Smooth muscle cell (in vitro differentiated cells): ENCODE results near the gene TOPAZ1. TPM values are rescaled to one million over a fixed set of nuclear protein-coding genes. Genes with fewer than 3 reads are reported as not detected.
A peak's percentile ranks its signal among the peaks of the same experiment; 100 is the strongest.

ENCODE experiments used
- DNase-seq: peaks from one replicate; lab custom pipeline; 2025; ENCODE audit not compliant: unreplicated experiment; lab: John Stamatoyannopoulos, UW
- H2AFZ ChIP-seq: fragments of 200-600 bp; sonication (generic); 2 replicates; pipeline ENCODE4 v1.6.0; 2016; ENCODE audit warnings: antibody characterized with exemption, low read depth, mild to moderate bottlenecking
- H3F3A ChIP-seq: fragments of 200-600 bp; sonication (generic); 2 replicates; pipeline ENCODE4 v1.6.0; 2017; ENCODE audit warnings: antibody characterized with exemption, low read depth
- H3K27ac ChIP-seq: fragments of 200-600 bp; sonication (generic); 2 replicates; pipeline ENCODE4 v1.5.1; 2016; ENCODE audit warnings: low read depth, mild to moderate bottlenecking
- H3K27me3 ChIP-seq: fragments of 200-600 bp; sonication (generic); 2 replicates; pipeline ENCODE4 v1.6.1; 2016; ENCODE audit warnings: low read depth, mild to moderate bottlenecking
- H3K36me3 ChIP-seq: fragments of 200-600 bp; sonication (generic); 2 replicates; pipeline ENCODE4 v1.5.1; 2016; ENCODE audit warnings: low read depth
- H3K4me1 ChIP-seq: fragments of 200-600 bp; sonication (generic); 2 replicates; pipeline ENCODE4 v1.5.1; 2016; ENCODE audit warnings: low read depth
- H3K4me2 ChIP-seq: fragments of 200-600 bp; sonication (generic); 2 replicates; pipeline ENCODE4 v1.6.0; 2016; ENCODE audit warnings: mild to moderate bottlenecking
- H3K4me3 ChIP-seq: fragments of 200-600 bp; sonication (generic); 2 replicates; pipeline ENCODE4 v1.5.1; 2016; ENCODE audit warnings: mild to moderate bottlenecking
- H3K79me2 ChIP-seq: fragments of 200-600 bp; sonication (generic); 2 replicates; pipeline ENCODE4 v1.6.0; 2016; ENCODE audit warnings: low read depth, mild to moderate bottlenecking
- H3K9ac ChIP-seq: fragments of 200-600 bp; sonication (generic); 2 replicates; pipeline ENCODE4 v1.6.0; 2016; ENCODE audit warnings: low read depth
- H3K9me3 ChIP-seq: fragments of 200-600 bp; sonication (generic); replicated peaks from 2 replicates; pipeline ENCODE4 v1.5.1; 2016; ENCODE audit warnings: low read depth
- H4K20me1 ChIP-seq: fragments of 200-600 bp; sonication (generic); 2 replicates; pipeline ENCODE4 v1.6.0; 2016; ENCODE audit warnings: low read depth
- WGBS: methylation state at CpG from one replicate; pipeline ENCODE4 v1.1.7; 2016; ENCODE audit warnings: low lambda C conversion rate; 5-methylcytosine and 5-hydroxymethylcytosine counted together
- polyA plus RNA-seq: library from polyadenylated mRNA; unstranded; fragments of >200 nt; fragmentation: Nextera tagmentation; extraction: Ambion mirVana; gene quantifications from 2 replicates; pipeline ENCODE4 v1.2.1, GENCODE V29; 2016
- total RNA-seq: library from RNA; depleted of rRNA; stranded (reverse); fragments of >200 nt; gene quantifications from 2 replicates; pipeline ENCODE4 v1.2.3, GENCODE V29; 2014
- TF ChIP-seq, protein P1 (sequence below): fragments of 200-600 bp; sonication (generic); IDR thresholded peaks from 2 replicates; pipeline ENCODE4 v1.5.1; 2017; ENCODE audit warnings: borderline replicate concordance, mild to moderate bottlenecking, antibody characterized with exemption; ENCODE audit not compliant: insufficient read depth, poor library complexity, severe bottlenecking

TOPAZ1 gene
- total and polyA plus RNA-seq, 2 experiments from 2014 or later: not detected

DNA sequence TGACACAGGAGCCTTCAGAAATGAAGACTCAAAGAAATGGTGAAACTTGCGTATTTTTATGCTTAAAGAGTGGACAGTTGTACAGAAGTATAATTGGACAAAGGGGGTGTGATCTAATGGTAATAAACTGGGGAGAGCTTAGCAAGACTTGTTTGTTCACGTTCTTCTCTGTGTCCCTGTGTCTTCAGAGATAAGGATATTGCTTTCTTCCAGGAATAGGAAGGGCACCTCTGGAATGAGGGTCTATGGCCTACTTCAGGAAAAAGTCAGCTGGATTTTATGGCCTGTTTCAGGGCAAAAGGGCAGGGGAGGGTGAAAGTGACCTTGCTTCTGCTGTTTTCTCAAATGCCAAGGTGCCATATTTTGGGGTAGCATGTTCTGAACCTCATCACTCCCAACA lies 4.5 kb upstream of the TOPAZ1 start:
- no peaks in the 10 kb centered on the region for H4K20me1 ChIP-seq
- no peak overlapping the region for H3K9ac ChIP-seq
- no peaks in the 10 kb centered on the region for H3K27me3 ChIP-seq
- no peaks in the 10 kb centered on the region for H3K9me3 ChIP-seq
- peak overlapping the region; percentile 61 for H3K4me2 ChIP-seq
- peaks cover 8% of the 10 kb centered on the region for H3F3A ChIP-seq
- no peaks in the 10 kb centered on the region for H3K36me3 ChIP-seq
- H3K79me2 ChIP-seq: no peaks in the 10 kb centered on the region
- TF ChIP-seq, protein P1, sequence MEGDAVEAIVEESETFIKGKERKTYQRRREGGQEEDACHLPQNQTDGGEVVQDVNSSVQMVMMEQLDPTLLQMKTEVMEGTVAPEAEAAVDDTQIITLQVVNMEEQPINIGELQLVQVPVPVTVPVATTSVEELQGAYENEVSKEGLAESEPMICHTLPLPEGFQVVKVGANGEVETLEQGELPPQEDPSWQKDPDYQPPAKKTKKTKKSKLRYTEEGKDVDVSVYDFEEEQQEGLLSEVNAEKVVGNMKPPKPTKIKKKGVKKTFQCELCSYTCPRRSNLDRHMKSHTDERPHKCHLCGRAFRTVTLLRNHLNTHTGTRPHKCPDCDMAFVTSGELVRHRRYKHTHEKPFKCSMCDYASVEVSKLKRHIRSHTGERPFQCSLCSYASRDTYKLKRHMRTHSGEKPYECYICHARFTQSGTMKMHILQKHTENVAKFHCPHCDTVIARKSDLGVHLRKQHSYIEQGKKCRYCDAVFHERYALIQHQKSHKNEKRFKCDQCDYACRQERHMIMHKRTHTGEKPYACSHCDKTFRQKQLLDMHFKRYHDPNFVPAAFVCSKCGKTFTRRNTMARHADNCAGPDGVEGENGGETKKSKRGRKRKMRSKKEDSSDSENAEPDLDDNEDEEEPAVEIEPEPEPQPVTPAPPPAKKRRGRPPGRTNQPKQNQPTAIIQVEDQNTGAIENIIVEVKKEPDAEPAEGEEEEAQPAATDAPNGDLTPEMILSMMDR: no peak
- H2AFZ ChIP-seq: no peak overlapping the region
- peak overlapping the region; percentile 4 for H3K27ac ChIP-seq
- peaks cover 4% of the 10 kb centered on the region for H3K4me1 ChIP-seq
- H3K4me3 ChIP-seq: no peak overlapping the region
- no peak for DNase-seq
- 58% methylated on average over 2 of the region's 2 CpGs for WGBS

DNA sequence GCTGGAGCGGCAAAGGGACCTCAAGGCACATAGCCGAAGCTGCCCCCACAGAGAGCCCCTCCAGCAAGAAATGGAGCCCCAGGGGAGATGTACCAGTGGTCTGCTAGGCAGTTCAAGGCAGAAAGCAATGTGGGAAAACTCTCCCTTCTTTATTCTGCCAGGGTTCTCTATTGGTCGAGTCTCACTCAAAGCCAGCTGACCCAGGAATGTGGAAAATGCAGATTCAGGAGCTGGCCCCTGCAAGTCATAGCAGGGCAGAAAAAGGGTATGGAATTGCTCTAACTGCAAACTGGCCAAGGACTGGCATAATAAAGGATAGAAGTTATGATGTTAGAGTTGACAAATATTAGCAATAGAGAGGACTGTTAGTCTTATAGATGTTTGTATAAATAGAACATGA lies 4.0 kb upstream of the TOPAZ1 start:
- 61% methylated on average over 3 of the region's 3 CpGs for WGBS
- Histone ChIP-seq H3K9me3 (no peaks in the 10 kb centered on the region), H3K36me3 (no peaks in the 10 kb centered on the region), H4K20me1 (no peaks in the 10 kb centered on the region), H3K4me1 (peaks cover 4% of the 10 kb centered on the region), H3K27me3 (no peaks in the 10 kb centered on the region), H3K9ac (no peak overlapping the region), H3F3A (peaks cover 8% of the 10 kb centered on the region), H3K27ac (no peak overlapping the region), H3K4me3 (no peak overlapping the region), H3K79me2 (no peaks in the 10 kb centered on the region), H3K4me2 (peak overlapping the region; percentile 61), H2AFZ (no peak overlapping the region)
- TF ChIP-seq, protein P1: no peak
- no peak for DNase-seq

DNA sequence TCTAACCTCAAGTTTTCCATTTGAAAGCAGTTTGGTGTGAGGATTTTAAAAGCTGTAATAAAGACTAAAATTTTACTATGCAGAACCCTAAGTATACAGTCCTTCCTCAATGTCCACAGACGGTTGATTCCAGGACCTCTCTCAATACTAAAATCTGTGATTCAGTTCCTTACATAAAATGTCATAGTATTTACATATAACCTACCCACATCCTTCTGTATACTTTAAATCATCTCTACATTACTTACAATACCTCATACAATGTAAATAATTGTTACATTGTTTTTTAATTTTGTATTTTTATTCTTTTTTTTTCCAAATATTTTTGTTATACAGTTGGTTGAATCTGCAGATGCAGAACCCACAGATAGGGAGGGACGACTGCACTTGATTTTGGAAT lies 2.8 kb upstream of the TOPAZ1 start:
- H3K79me2 ChIP-seq: no peaks in the 10 kb centered on the region
- no peaks in the 10 kb centered on the region for H3K36me3 ChIP-seq
- WGBS: 69% methylated on average over 2 of the region's 2 CpGs
- no peak overlapping the region for H3K27ac ChIP-seq
- H3K9me3 ChIP-seq: no peaks in the 10 kb centered on the region
- H3K4me1 ChIP-seq: peaks cover 4% of the 10 kb centered on the region
- no peak for DNase-seq
- no peak overlapping the region for H2AFZ ChIP-seq
- no peaks in the 10 kb centered on the region for H4K20me1 ChIP-seq
- H3K4me2 ChIP-seq: no peak overlapping the region
- H3F3A ChIP-seq: peaks cover 8% of the 10 kb centered on the region
- TF ChIP-seq, protein P1: no peak
- H3K9ac ChIP-seq: no peak overlapping the region
- H3K27me3 ChIP-seq: no peaks in the 10 kb centered on the region
- H3K4me3 ChIP-seq: no peak overlapping the region

GRCh38 chr3:44240061-44240460 lies 1.6 kb upstream of the TOPAZ1 start:
- no peak overlapping the region for H3K4me2 ChIP-seq
- no peaks in the 10 kb centered on the region for H3K79me2 ChIP-seq
- 92% methylated on average over 1 of the region's 1 CpG for WGBS
- no peak overlapping the region for H3K27ac ChIP-seq
- TF ChIP-seq, protein P1: no peak
- no peak overlapping the region for H3K9ac ChIP-seq
- H3K36me3 ChIP-seq: no peaks in the 10 kb centered on the region
- no peak overlapping the region for H3K4me3 ChIP-seq
- H4K20me1 ChIP-seq: no peaks in the 10 kb centered on the region
- no peak for DNase-seq
- no peaks in the 10 kb centered on the region for H3K9me3 ChIP-seq
- peaks cover 4% of the 10 kb centered on the region for H3K4me1 ChIP-seq
- H2AFZ ChIP-seq: no peak overlapping the region
- peaks cover 8% of the 10 kb centered on the region for H3F3A ChIP-seq
- no peaks in the 10 kb centered on the region for H3K27me3 ChIP-seq
